ENCODE results near the gene CD52. TPM values are rescaled to one million over a fixed set of nuclear protein-coding genes. Genes with fewer than 3 reads are reported as not detected.
A peak's percentile ranks its signal among the peaks of the same experiment; 100 is the strongest.
"Not testable (repeated sequence)": the region's sequence is repeated elsewhere in the genome, so short reads cannot be mapped to it uniquely, and the experiment has no call there.

Gene CD52
- total RNA-seq, 1 experiment from 2014 or later, result not detected

- Histone ChIP-seq H3K9me3 (no peaks in the 10 kb centered on the region), H3K27me3 (no peaks in the 10 kb centered on the region)
- DNase-seq, result no peak
These were observed 25.8 kb upstream of the CD52 start for GRCh38 chr1:26291939-26292338.

GRCh38 chr1:26292735-26293134 is 25.0 kb upstream of the CD52 start:
- H3K9me3 ChIP-seq, DNase-seq, H3K27me3 ChIP-seq, H3K4me3 ChIP-seq, H3K36me3 ChIP-seq: not testable (repeated sequence)

More at GRCh38 chr1:26291939-26292338, 25.8 kb upstream of the CD52 start:
- H3K36me3 ChIP-seq, result no peaks in the 10 kb centered on the region
- no peak overlapping the region for H3K4me3 ChIP-seq

DNA sequence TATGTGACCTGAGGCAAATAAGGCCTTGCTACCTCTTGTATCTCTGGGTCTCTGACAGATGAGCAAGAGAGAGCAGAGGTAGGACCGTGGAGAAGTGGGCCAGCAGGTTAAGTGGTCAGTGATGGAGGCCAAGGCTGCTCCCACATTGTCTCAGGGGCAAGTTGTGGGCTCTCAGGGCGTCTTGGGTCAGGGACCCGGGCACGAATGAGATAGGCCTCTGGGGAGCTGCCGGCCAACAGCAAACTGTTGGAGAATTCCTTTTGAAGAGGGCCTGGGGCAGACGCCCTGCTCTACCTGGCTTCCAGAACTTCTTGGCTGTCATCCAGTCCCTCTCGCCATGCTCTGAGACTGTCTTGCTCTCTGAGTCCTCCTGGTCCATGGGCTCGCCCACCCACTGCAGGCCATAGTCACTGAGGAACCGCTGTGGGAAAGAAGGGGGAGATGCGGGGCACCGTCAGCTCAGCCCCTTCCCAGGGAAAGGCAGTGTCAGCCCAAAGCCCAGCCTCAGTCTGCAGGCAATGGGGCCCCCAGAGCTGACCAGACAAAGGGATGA is 23.8 kb upstream of the CD52 start:
- Histone ChIP-seq H3K4me3 (no peak overlapping the region), H3K27me3 (no peaks in the 10 kb centered on the region), H3K36me3 (no peaks in the 10 kb centered on the region), H3K9me3 (no peaks in the 10 kb centered on the region)
- DNase-seq, result no peak

DNA sequence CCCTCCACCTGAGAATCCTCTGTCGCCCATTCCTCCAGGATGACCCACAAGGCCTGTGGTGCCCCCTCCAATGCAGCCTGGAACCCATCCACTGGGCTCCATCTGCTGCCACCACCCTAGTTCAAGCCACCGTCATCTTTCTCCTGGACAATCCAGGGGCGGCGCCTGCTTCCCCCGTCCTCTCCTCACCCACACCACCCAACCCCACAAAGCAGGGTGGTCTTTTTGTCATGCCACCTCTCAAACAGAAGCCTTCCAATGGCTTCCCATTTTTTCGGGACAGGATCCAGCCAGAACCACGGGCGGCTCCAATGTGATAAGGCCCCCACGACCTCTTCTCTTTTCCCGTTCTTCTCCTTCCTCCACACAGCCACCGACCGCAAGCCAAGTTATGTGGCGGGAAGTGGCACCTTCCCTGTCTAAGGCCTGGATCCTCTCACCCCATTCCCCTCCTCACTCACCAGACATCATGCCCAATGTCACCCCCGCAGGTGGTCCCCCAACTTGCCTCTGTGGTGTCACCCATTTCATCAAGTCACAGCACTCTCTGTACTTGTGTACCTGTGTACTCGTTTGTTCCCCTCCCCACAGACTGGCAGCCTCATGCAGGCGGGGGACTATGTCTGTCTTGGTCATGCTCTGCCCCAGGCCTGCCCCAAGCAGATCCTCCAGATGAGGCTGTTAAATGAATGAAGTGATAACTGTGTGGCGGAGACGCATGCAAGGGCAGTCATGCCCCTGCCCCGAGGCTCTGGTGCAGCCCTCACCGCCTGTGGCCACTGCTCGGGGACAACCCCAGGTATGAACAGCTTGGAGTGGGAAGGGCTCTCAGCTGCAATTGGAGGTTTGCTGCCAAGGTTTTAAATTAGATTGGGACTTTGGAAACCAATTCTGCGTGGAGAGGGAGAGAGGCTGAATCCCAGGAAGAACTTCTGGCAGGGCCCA is 22.3 kb upstream of the CD52 start:
- Histone ChIP-seq H3K4me3 (no peak overlapping the region), H3K36me3 (no peaks in the 10 kb centered on the region), H3K9me3 (no peaks in the 10 kb centered on the region), H3K27me3 (no peaks in the 10 kb centered on the region)
- no peak for DNase-seq

DNA sequence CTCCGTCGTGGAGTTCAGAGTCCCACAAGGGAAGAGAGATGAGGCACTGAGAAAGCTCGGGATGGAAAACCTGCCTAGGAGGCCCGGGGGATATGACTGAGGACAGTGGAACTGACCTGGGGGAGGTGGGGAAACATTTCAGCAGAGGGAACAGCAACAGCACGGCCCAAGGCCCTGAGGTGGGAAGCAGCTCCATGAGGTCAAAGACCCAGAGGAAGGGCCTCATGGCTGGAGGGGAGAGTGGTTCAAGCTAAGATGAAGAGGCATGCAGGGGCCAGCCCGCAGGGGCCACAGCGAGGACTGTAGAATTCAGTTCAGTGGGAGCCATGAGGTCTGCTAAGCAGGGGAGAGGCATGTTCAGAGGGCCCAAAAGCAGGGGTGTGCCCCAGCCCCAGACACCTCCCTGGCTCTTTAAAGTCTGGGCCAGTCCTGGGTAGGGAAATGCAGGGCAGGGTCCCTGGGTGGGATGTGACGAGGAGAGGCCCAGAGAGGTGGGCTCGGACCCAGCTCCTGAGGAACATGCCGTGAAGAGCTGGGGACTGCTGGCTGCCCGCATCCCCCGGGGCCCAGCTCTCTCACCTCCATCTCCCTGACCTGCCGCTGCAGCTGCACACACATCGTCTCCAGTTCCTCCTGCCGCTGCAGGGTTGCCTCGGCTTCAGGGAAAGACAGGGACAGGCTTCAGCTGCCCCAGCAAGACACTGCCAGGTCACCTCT is 21.3 kb upstream of the CD52 start:
- DNase-seq, result no peak

GRCh38 chr1:26297057-26297790 is 20.5 kb upstream of the CD52 start:
- Histone ChIP-seq H3K27me3 (no peaks in the 10 kb centered on the region), H3K9me3 (no peaks in the 10 kb centered on the region), H3K36me3 (no peaks in the 10 kb centered on the region), H3K4me3 (no peak overlapping the region)
- no peak for DNase-seq

More for the DNA sequence above, 21.3 kb upstream of the CD52 start:
- Histone ChIP-seq H3K4me3 (no peak overlapping the region), H3K27me3 (no peaks in the 10 kb centered on the region), H3K36me3 (no peaks in the 10 kb centered on the region), H3K9me3 (no peaks in the 10 kb centered on the region)

DNA sequence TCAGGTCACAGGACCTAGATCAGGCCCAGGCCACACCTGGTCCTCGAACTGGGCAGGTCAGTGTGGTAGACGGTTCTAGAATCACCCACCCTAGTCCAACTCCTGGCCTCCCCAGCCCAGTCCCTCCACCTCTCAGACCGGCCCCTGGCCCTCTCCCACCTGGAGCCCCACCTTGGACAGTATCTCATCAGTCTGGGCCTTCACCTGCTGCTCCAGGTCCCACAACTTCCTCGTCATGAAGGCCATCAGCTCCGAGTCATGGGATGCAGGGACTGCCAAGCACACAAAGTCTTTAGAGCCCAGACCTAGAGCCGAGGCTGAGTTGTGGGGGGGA is 20.0 kb upstream of the CD52 start:
- DNase-seq, result no peak

GRCh38 chr1:26300578-26301275 is 17.0 kb upstream of the CD52 start:
- no peaks in the 10 kb centered on the region for H3K36me3 ChIP-seq
- no peak overlapping the region for H3K4me3 ChIP-seq
- no peaks in the 10 kb centered on the region for H3K9me3 ChIP-seq
- H3K27me3 ChIP-seq, result no peaks in the 10 kb centered on the region
- no peak for DNase-seq

More for the DNA sequence above, 20.0 kb upstream of the CD52 start:
- Histone ChIP-seq H3K4me3 (no peak overlapping the region), H3K27me3 (no peaks in the 10 kb centered on the region), H3K36me3 (no peaks in the 10 kb centered on the region), H3K9me3 (no peaks in the 10 kb centered on the region)

DNA sequence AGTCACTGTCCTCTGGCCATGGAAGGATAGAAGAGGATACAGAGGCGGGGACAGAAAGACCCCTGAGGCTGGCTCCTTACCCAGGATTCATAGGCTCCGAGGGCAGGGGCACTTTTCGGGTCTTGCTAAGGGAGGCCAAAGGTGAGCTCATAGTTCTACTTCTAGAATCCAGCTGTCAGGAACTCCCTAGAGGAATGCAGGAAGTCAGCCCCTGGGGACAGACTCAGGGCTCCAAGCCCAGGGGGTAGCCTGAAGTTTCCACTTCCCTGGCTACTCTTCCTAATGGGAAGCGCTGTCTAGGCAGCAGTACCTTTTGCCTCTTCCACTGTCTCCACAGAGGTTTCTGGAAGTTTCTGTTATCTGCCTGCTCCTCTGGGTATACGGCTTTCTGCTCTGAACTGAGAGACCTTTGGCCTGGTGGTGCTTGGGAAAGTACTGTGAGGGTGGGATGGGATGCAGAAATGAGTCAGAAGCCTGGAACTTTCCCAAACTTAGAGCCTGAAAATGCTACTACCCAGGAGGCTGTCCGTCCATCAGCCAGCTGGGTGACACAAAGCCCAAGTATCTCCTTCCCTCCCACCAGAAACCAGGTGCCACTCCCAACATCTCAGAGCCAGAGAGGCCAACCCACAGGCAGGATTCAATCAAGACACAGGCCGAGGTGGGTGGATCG is 14.9 kb upstream of the CD52 start:
- H3K9me3 ChIP-seq, result no peaks in the 10 kb centered on the region
- no peaks in the 10 kb centered on the region for H3K36me3 ChIP-seq
- H3K27me3 ChIP-seq, result no peaks in the 10 kb centered on the region
- peak; percentile 57 for DNase-seq
- H3K4me3 ChIP-seq, result no peak overlapping the region

- Histone ChIP-seq H3K27me3 (no peaks in the 10 kb centered on the region), H3K9me3 (no peaks in the 10 kb centered on the region), H3K4me3 (peak overlapping the region; percentile 82), H3K36me3 (no peaks in the 10 kb centered on the region)
- DNase-seq, result no peak
These were observed 12.0 kb upstream of the CD52 start for GRCh38 chr1:26305667-26306289.

- Histone ChIP-seq H3K9me3 (no peaks in the 10 kb centered on the region), H3K4me3 (peak within 1 kb of the TSS; percentile 82), H3K36me3 (no peaks in the 10 kb centered on the region), H3K27me3 (no peaks in the 10 kb centered on the region)
- peak; percentile 92 for DNase-seq
These were observed 11.2 kb upstream of the CD52 start, which contains the start of gene UBXN11 for GRCh38 chr1:26306290-26307229. UBXN11 (minus strand) TSS chr1:26306636; CDS start chr1:26302883, 3,753 bp downstream.

GRCh38 chr1:26307363-26307781 is 10.4 kb upstream of the CD52 start:
- Histone ChIP-seq H3K9me3 (no peaks in the 10 kb centered on the region), H3K4me3 (no peak overlapping the region), H3K36me3 (no peaks in the 10 kb centered on the region), H3K27me3 (no peaks in the 10 kb centered on the region)
- no peak for DNase-seq

GRCh38 chr1:26307966-26308899 is 9.5 kb upstream of the CD52 start:
- H3K27me3 ChIP-seq, H3K9me3 ChIP-seq, DNase-seq, H3K36me3 ChIP-seq, H3K4me3 ChIP-seq: not testable (repeated sequence)
